K562 (cell line): ENCODE measurements around the gene FXYD3. TPM values are rescaled to one million over a fixed set of nuclear protein-coding genes. Genes with fewer than 3 reads are reported as not detected.

ENCODE experiments used
- ARID2 ChIP-seq: fragments of 450-650 bp; IDR thresholded peaks from 2 replicates; pipeline ENCODE4 v1.6.1; 2017; ENCODE audit warnings: antibody characterized with exemption, mild to moderate bottlenecking
- ARID4B ChIP-seq: sonication (generic); formaldehyde crosslinking; IDR thresholded peaks from 2 replicates; pipeline ENCODE4 v1.8.0; 2022; ENCODE audit warnings: mild to moderate bottlenecking, missing genetic modification reagents
- C11orf30 ChIP-seq: fragments of 450-650 bp; IDR thresholded peaks from 2 replicates; pipeline ENCODE4 v1.6.1; 2016; ENCODE audit warnings: low read depth, mild to moderate bottlenecking
- ELK1 ChIP-seq: sonication (generic); formaldehyde crosslinking; IDR thresholded peaks from 2 replicates; pipeline ENCODE4 v1.8.1; 2022; ENCODE audit warnings: missing genetic modification reagents
- EP400 ChIP-seq: fragments of 450-650 bp; IDR thresholded peaks from 2 replicates; pipeline ENCODE4 v1.6.1; 2017; ENCODE audit warnings: antibody characterized with exemption, mild to moderate bottlenecking, moderate library complexity
- FOXK1 ChIP-seq: sonication (generic); formaldehyde crosslinking; IDR thresholded peaks from 2 replicates; pipeline ENCODE4 v1.8.0; 2022; ENCODE audit warnings: missing genetic modification reagents, mild to moderate bottlenecking, borderline replicate concordance
- GABPB2 ChIP-seq: fragments of 250-450 bp; sonication (Bioruptor Pico); conservative IDR thresholded peaks from 2 replicates; pipeline ENCODE4 v1.5.1; 2021; ENCODE audit warnings: mild to moderate bottlenecking
- ID3 ChIP-seq, 2 experiments: fragments of 250-450 bp in 1 of 2; fragments of 450-650 bp in 1 of 2; sonication (Bioruptor Pico) in 1 of 2; IDR thresholded peaks; 2 replicates each; pipeline versions ENCODE4 v1.6.1 to v1.8.0; 2016 to 2021; ENCODE audit warnings: mild to moderate bottlenecking in 2 of 2, moderate library complexity in 2 of 2, missing compliant biosample characterization in 1 of 2, missing genetic modification characterization in 1 of 2
- MYNN ChIP-seq, 2 experiments: sonication (generic); formaldehyde crosslinking in 1 of 2; IDR thresholded peaks; 2 replicates each; pipeline versions ENCODE4 v1.5.0 to v1.6.1; 2016 to 2020; ENCODE audit warnings: antibody characterized with exemption in 1 of 2, missing genetic modification reagents in 1 of 2
- TAF1 ChIP-seq: IDR thresholded peaks from 2 replicates; pipeline ENCODE4 v1.6.1; 2011; ENCODE audit warnings: mild to moderate bottlenecking, low read length, moderate library complexity; ENCODE audit not compliant: insufficient read depth, control insufficient read depth, severe bottlenecking; ENCODE audit errors: extremely low read depth
- ZNF23 ChIP-seq: fragments of 250-450 bp; sonication (Bioruptor Pico); IDR thresholded peaks from 2 replicates; pipeline ENCODE4 v1.4.0; 2020; ENCODE audit warnings: mild to moderate bottlenecking
- polyA plus RNA-seq, 8 experiments: library from polyadenylated mRNA; depleted of rRNA in 4 of 8; stranded (reverse) in 5 of 8; unstranded in 3 of 8; fragments of >200 nt; fragmentation: Nextera tagmentation in 2 of 8; fragmentation: Illumina TruSeq in 1 of 8; extraction: Ambion mirVana in 2 of 8; extraction: Trizol in 1 of 8; gene quantifications; 2 replicates each; pipeline versions ENCODE4 v1.2.1 to v1.2.3, GENCODE V29; 2011 to 2014; ENCODE audit warnings: inconsistent platforms in 1 of 8, missing spikeins in 1 of 8
- total RNA-seq, 7 experiments: library from RNA; depleted of rRNA in 6 of 7; stranded (reverse); fragments of >200 nt in 6 of 7; fragmentation: Illumina TruSeq in 2 of 7; extraction: Trizol in 2 of 7; gene quantifications; 2 replicates each; pipeline versions ENCODE4 v1.2.1 to v1.2.3, GENCODE V29; 2011 to 2021; ENCODE audit warnings: low replicate concordance in 1 of 7
- TF ChIP-seq, protein P1 (sequence below): fragments of 250-450 bp; sonication (Bioruptor Pico); IDR thresholded peaks from 2 replicates; pipeline ENCODE4 v1.4.0; 2020; ENCODE audit warnings: mild to moderate bottlenecking, moderate library complexity
- TF ChIP-seq, protein P2 (sequence below): fragments of 250-450 bp; sonication (Bioruptor Pico); IDR thresholded peaks from 2 replicates; pipeline ENCODE4 v1.4.0; 2020; ENCODE audit warnings: borderline replicate concordance

Gene FXYD3
- total and polyA plus RNA-seq, 9 of the 15 experiments (the other 6 are each of a cell fraction or from before 2014, with no cell fraction given): 0.24 TPM; not detected in 8

- TF ChIP-seq ARID4B (no peak), ELK1 (CRISPR knock-in tag) (no peak), ID3 (CRISPR knock-in tag; IDR thresholded peaks at IDR 0.05) (no peak), ID3 (tag; IDR thresholded peaks at IDR 0.05) (peak; percentile 58; the same call in 1 of the 2 replicates), MYNN (IDR thresholded peaks at IDR 0.05) (peak; percentile 40; the same call in 1 of the 2 replicates), MYNN (CRISPR knock-in tag; IDR thresholded peaks at IDR 0.05) (no peak), GABPB2 (no peak), C11orf30 (peak; percentile 41), TAF1 (peak; percentile 35), ZNF23 (no peak), ARID2 (no peak), EP400 (peak; percentile 66; the same call in 1 of the 2 replicates), FOXK1 (CRISPR knock-in tag) (no peak)
- TF ChIP-seq, protein P1, sequence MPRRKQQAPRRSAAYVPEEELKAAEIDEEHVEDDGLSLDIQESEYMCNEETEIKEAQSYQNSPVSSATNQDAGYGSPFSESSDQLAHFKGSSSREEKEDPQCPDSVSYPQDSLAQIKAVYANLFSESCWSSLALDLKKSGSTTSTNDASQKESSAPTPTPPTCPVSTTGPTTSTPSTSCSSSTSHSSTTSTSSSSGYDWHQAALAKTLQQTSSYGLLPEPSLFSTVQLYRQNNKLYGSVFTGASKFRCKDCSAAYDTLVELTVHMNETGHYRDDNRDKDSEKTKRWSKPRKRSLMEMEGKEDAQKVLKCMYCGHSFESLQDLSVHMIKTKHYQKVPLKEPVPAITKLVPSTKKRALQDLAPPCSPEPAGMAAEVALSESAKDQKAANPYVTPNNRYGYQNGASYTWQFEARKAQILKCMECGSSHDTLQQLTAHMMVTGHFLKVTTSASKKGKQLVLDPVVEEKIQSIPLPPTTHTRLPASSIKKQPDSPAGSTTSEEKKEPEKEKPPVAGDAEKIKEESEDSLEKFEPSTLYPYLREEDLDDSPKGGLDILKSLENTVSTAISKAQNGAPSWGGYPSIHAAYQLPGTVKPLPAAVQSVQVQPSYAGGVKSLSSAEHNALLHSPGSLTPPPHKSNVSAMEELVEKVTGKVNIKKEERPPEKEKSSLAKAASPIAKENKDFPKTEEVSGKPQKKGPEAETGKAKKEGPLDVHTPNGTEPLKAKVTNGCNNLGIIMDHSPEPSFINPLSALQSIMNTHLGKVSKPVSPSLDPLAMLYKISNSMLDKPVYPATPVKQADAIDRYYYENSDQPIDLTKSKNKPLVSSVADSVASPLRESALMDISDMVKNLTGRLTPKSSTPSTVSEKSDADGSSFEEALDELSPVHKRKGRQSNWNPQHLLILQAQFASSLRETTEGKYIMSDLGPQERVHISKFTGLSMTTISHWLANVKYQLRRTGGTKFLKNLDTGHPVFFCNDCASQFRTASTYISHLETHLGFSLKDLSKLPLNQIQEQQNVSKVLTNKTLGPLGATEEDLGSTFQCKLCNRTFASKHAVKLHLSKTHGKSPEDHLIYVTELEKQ (CRISPR knock-in tag): peak; percentile 63; the same call in 1 of the 2 replicates
- TF ChIP-seq, protein P2, sequence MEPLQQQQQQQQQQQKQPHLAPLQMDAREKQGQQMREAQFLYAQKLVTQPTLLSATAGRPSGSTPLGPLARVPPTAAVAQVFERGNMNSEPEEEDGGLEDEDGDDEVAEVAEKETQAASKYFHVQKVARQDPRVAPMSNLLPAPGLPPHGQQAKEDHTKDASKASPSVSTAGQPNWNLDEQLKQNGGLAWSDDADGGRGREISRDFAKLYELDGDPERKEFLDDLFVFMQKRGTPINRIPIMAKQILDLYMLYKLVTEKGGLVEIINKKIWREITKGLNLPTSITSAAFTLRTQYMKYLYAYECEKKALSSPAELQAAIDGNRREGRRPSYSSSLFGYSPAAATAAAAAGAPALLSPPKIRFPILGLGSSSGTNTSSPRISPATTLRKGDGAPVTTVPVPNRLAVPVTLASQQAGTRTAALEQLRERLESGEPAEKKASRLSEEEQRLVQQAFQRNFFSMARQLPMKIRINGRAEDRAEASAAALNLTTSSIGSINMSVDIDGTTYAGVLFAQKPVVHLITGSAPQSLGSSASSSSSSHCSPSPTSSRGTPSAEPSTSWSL (CRISPR knock-in tag): no peak
Observed at GRCh38 chr19:35166100-35167063, 50.8 kb downstream of the FXYD3 start (continued).
